Aorta (tissue), 5 donors: ENCODE data around the gene NR2F1-AS1. TPM values are rescaled to one million over a fixed set of nuclear protein-coding genes. Genes with fewer than 3 reads are reported as not detected.
A peak's percentile ranks its signal among the peaks of the same experiment; 100 is the strongest.

ENCODE experiments used
- ATAC-seq: fragments of 200-7000 bp; cut with Tn5 transposase; one replicate; pipeline ENCODE4 v1.9.1; 2022; ENCODE audit warnings: moderate library complexity; ENCODE audit not compliant: low FRiP score
- DNase-seq, 2 donors: peaks; one replicate each; pipeline ENCODE4 v3.0.0-alpha.2; 2020
- H3K27ac ChIP-seq, 2 donors: one replicate each; pipeline ENCODE4 v1.5.1; 2013; ENCODE audit warnings: low read length in 2 of 2, mild to moderate bottlenecking in 2 of 2, moderate library complexity in 2 of 2, control low read depth in 1 of 2, inconsistent platforms in 1 of 2, low read depth in 1 of 2
- H3K27me3 ChIP-seq, 2 donors: one replicate each; pipeline ENCODE4 v1.6.1; 2013; ENCODE audit warnings: control low read depth in 1 of 2, low read length in 1 of 2, mild to moderate bottlenecking in 1 of 2, moderate library complexity in 1 of 2; ENCODE audit not compliant: insufficient read depth in 2 of 2, control insufficient read depth in 1 of 2
- H3K36me3 ChIP-seq, 2 donors: one replicate each; pipeline ENCODE4 v1.6.1; 2013; ENCODE audit warnings: control low read depth in 1 of 2, low read length in 1 of 2, mild to moderate bottlenecking in 1 of 2; ENCODE audit not compliant: insufficient read depth in 2 of 2, control insufficient read depth in 1 of 2
- H3K4me1 ChIP-seq, 2 donors: one replicate each; pipeline ENCODE4 v1.6.1; 2013; ENCODE audit warnings: low read length in 2 of 2, control low read depth in 1 of 2, mild to moderate bottlenecking in 1 of 2, moderate library complexity in 1 of 2; ENCODE audit not compliant: insufficient read depth in 2 of 2, control insufficient read depth in 1 of 2
- H3K4me3 ChIP-seq, 2 donors: one replicate each; pipeline ENCODE4 v1.5.1; 2013; ENCODE audit warnings: low read length in 2 of 2, control low read depth in 1 of 2, mild to moderate bottlenecking in 1 of 2
- H3K9me3 ChIP-seq: one replicate; pipeline ENCODE4 v1.6.1; 2013; ENCODE audit warnings: mild to moderate bottlenecking, low read length; ENCODE audit not compliant: control insufficient read depth
- WGBS, 2 donors: extraction: QIAGEN DNeasy Blood & Tissue Kit; methylation state at CpG; one replicate each; pipeline ENCODE4 v1.1.7; 2013; 5-methylcytosine and 5-hydroxymethylcytosine counted together
- intact Hi-C, 2 donors: fragments of 100-400 bp; cut with DNase I; formaldehyde crosslinking; loops; one replicate each; pipeline versions ENCODE4 v1.14.2 to v1.15.0; 2022
- polyA plus RNA-seq, 2 donors: library from polyadenylated mRNA; stranded (reverse); fragments of 200-250 nt; gene quantifications; one replicate each; pipeline ENCODE4 v1.2.3, GENCODE V29; 2013
- total RNA-seq, 2 donors: library from RNA; stranded (reverse); fragmentation: NEBNext Ultra II Directional; extraction: Animal tissue kit (Norgen Biotek cat#: 25700); gene quantifications; one replicate each; pipeline ENCODE4 v1.2.1, GENCODE V29; 2021
- donor health status: healthy with polysubstance abuse.
- donor health status: Bipolar disorder and iron deficiency.
- donor health status: DM: no; HTN: no; CAD: no.
- donor health status: DM: no; HTN: no; CAD: no.
- donor health status: DM: yes; HTN: yes; CAD: no.

NR2F1-AS1 gene
- total and polyA plus RNA-seq, 4 donors = 0.08 to 16.8 (median 5.2) TPM

GRCh38 chr5:93604644-93605515 lies 23.9 kb upstream of the NR2F1-AS1 start:
- WGBS, 2 donors = 52 to 64% methylated on average over 10 of the region's 10 CpGs
- peaks cover 2% of the 10 kb centered on the region for H3K9me3 ChIP-seq
- no peak overlapping the region for H3K4me3 ChIP-seq
- no peaks in the 10 kb centered on the region for H3K36me3 ChIP-seq
- H3K27ac ChIP-seq = no peak overlapping the region
- peaks cover 0 to 7% of the 10 kb centered on the region in 2 donors for H3K27me3 ChIP-seq
- intact Hi-C loops = loop anchor here (10.0 kb wide), 2 partner anchors 290 to 310 kb away; no protein-coding TSS in a partner anchor
- no peak for ATAC-seq
- DNase-seq = no peak
- no peaks in the 10 kb centered on the region for H3K4me1 ChIP-seq

- ATAC-seq = no peak
- Histone ChIP-seq H3K27me3 (peaks cover 0 to 5% of the 10 kb centered on the region in 2 donors), H3K4me1 (no peaks in the 10 kb centered on the region), H3K9me3 (peaks cover 2% of the 10 kb centered on the region), H3K36me3 (no peaks in the 10 kb centered on the region), H3K27ac (no peak overlapping the region), H3K4me3 (no peak overlapping the region)
- 13 to 14% methylated on average over 56 to 58 of the region's 58 CpGs for WGBS, 2 donors
- intact Hi-C loops = loop anchor here (10.0 kb wide), 2 partner anchors 291 to 311 kb away; no protein-coding TSS in a partner anchor
- peak in 1 of 2 donors; percentile 77 for DNase-seq
These were observed 23.0 kb upstream of the NR2F1-AS1 start for GRCh38 chr5:93603793-93604643.

- Histone ChIP-seq H3K36me3 (no peaks in the 10 kb centered on the region), H3K4me3 (no peak overlapping the region), H3K4me1 (no peaks in the 10 kb centered on the region), H3K27ac (no peak overlapping the region), H3K9me3 (peaks cover 2% of the 10 kb centered on the region), H3K27me3 (peaks cover 0 to 5% of the 10 kb centered on the region in 2 donors)
- ATAC-seq (no peak), DNase-seq (no peak)
- intact Hi-C loops = loop anchor here (10.0 kb wide), 2 partner anchors 292 to 312 kb away; no protein-coding TSS in a partner anchor
- WGBS, 2 donors = 92 to 93% methylated on average over 8 of the region's 8 CpGs
These were observed 22.2 kb upstream of the NR2F1-AS1 start for GRCh38 chr5:93603078-93603792.

- 47 to 50% methylated on average over 39 of the region's 39 CpGs for WGBS, 2 donors
- Histone ChIP-seq H3K4me1 (no peaks in the 10 kb centered on the region), H3K36me3 (no peaks in the 10 kb centered on the region), H3K27ac (no peak overlapping the region), H3K4me3 (no peak overlapping the region), H3K27me3 (peaks cover 0 to 5% of the 10 kb centered on the region in 2 donors), H3K9me3 (peaks cover 2% of the 10 kb centered on the region)
- intact Hi-C loops = loop anchor here (10.0 kb wide), 2 partner anchors 292 to 312 kb away; no protein-coding TSS in a partner anchor
- no peak for DNase-seq
- ATAC-seq = no peak
These were observed 21.4 kb upstream of the NR2F1-AS1 start for GRCh38 chr5:93602241-93603077.

- Histone ChIP-seq H3K4me3 (no peak overlapping the region), H3K27me3 (peaks cover 0 to 5% of the 10 kb centered on the region in 2 donors), H3K9me3 (peaks cover 2% of the 10 kb centered on the region), H3K27ac (no peak overlapping the region), H3K4me1 (no peaks in the 10 kb centered on the region), H3K36me3 (no peaks in the 10 kb centered on the region)
- no peak for ATAC-seq
- 53 to 62% methylated on average over 9 of the region's 9 CpGs for WGBS, 2 donors
- no peak for DNase-seq
- intact Hi-C loops = loop anchor here (10.0 kb wide), 2 partner anchors 293 to 313 kb away; no protein-coding TSS in a partner anchor
These were observed 20.8 kb upstream of the NR2F1-AS1 start for GRCh38 chr5:93601802-93602155.

GRCh38 chr5:93601071-93601801 lies 20.2 kb upstream of the NR2F1-AS1 start:
- ATAC-seq (no peak), DNase-seq (no peak)
- intact Hi-C loops = loop anchor here (10.0 kb wide), 2 partner anchors 294 to 314 kb away; no protein-coding TSS in a partner anchor
- peaks cover 0 to 5% of the 10 kb centered on the region in 2 donors for H3K27me3 ChIP-seq
- no peaks in the 10 kb centered on the region for H3K36me3 ChIP-seq
- no peaks in the 10 kb centered on the region for H3K4me1 ChIP-seq
- WGBS, 2 donors = 57 to 64% methylated on average over 3 of the region's 3 CpGs
- no peak overlapping the region for H3K4me3 ChIP-seq
- H3K9me3 ChIP-seq = peaks cover 2% of the 10 kb centered on the region
- H3K27ac ChIP-seq = no peak overlapping the region

GRCh38 chr5:93600409-93601070 lies 19.5 kb upstream of the NR2F1-AS1 start:
- Histone ChIP-seq H3K4me3 (no peak overlapping the region), H3K27me3 (peaks cover 0 to 5% of the 10 kb centered on the region in 2 donors), H3K27ac (no peak overlapping the region), H3K36me3 (no peaks in the 10 kb centered on the region), H3K4me1 (no peaks in the 10 kb centered on the region), H3K9me3 (peaks cover 2% of the 10 kb centered on the region)
- intact Hi-C loops = loop anchor here (10.0 kb wide), 2 partner anchors 294 to 314 kb away; no protein-coding TSS in a partner anchor
- 32 to 39% methylated on average over 8 of the region's 8 CpGs for WGBS, 2 donors
- no peak for DNase-seq
- no peak for ATAC-seq
